Measurements from ENCODE around the gene FCRL6.

FCRL6 gene

GRCh38 chr1:159827549-159827948 is 25.4 kb downstream of the FCRL6 start:
- H3K4me3 ChIP-seq (ENCODE audit: low read length) = no peak overlapping the region
- DNase-seq (ENCODE audit: low read depth) = no peak
- TF ChIP-seq, protein P1, sequence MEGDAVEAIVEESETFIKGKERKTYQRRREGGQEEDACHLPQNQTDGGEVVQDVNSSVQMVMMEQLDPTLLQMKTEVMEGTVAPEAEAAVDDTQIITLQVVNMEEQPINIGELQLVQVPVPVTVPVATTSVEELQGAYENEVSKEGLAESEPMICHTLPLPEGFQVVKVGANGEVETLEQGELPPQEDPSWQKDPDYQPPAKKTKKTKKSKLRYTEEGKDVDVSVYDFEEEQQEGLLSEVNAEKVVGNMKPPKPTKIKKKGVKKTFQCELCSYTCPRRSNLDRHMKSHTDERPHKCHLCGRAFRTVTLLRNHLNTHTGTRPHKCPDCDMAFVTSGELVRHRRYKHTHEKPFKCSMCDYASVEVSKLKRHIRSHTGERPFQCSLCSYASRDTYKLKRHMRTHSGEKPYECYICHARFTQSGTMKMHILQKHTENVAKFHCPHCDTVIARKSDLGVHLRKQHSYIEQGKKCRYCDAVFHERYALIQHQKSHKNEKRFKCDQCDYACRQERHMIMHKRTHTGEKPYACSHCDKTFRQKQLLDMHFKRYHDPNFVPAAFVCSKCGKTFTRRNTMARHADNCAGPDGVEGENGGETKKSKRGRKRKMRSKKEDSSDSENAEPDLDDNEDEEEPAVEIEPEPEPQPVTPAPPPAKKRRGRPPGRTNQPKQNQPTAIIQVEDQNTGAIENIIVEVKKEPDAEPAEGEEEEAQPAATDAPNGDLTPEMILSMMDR (conservative IDR thresholded peaks at IDR 0.05; ENCODE audit: low read depth, low read length) = no peak

GRCh38 chr1:159828176-159828575 is 26.0 kb downstream of the FCRL6 start:
- H3K4me3 ChIP-seq (ENCODE audit: low read length) = no peak overlapping the region
- DNase-seq (ENCODE audit: low read depth) = no peak
- TF ChIP-seq, protein P1 (conservative IDR thresholded peaks at IDR 0.05; ENCODE audit: low read depth, low read length) = no peak

GRCh38 chr1:159828581-159829272 is 26.6 kb downstream of the FCRL6 start:
- TF ChIP-seq, protein P1 (conservative IDR thresholded peaks at IDR 0.05; ENCODE audit: low read depth, low read length) = no peak
- no peak overlapping the region for H3K4me3 ChIP-seq (ENCODE audit: low read length)
- no peak for DNase-seq (ENCODE audit: low read depth)

- no peak overlapping the region for H3K4me3 ChIP-seq (ENCODE audit: low read length)
- TF ChIP-seq, protein P1 (conservative IDR thresholded peaks at IDR 0.05; ENCODE audit: low read depth, low read length) = peak; percentile 55
- no peak for DNase-seq (ENCODE audit: low read depth)
Observed at GRCh38 chr1:159829273-159829634, 27.1 kb downstream of the FCRL6 start.

DNA sequence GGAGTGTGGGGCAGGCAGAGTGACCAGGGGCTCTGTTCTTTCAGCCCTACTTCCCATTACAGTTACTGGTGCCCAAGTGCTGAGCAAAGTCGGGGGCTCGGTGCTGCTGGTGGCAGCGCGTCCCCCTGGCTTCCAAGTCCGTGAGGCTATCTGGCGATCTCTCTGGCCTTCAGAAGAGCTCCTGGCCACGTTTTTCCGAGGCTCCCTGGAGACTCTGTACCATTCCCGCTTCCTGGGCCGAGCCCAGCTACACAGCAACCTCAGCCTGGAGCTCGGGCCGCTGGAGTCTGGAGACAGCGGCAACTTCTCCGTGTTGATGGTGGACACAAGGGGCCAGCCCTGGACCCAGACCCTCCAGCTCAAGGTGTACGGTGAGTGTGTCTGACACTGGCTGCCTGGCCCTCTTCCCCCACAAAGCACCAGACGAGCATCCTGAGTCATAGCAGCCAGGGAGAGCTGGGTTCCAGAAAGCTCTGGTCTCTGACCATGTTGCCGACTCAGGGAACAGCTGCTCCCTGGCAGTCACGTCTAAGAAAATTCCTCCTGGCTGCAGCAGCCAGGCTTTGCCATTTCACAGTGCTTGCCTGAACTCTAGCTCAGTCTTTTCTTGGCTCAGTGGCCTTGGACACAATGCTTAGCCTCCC is 27.8 kb downstream of the FCRL6 start:
- peak; percentile 48 for DNase-seq (ENCODE audit: low read depth)
- TF ChIP-seq, protein P1 (conservative IDR thresholded peaks at IDR 0.05; ENCODE audit: low read depth, low read length) = no peak
- H3K4me3 ChIP-seq (ENCODE audit: low read length) = no peak overlapping the region

GRCh38 chr1:159830722-159831121 is 28.6 kb downstream of the FCRL6 start:
- no peak overlapping the region for H3K4me3 ChIP-seq (ENCODE audit: low read length)
- TF ChIP-seq, protein P1 (conservative IDR thresholded peaks at IDR 0.05; ENCODE audit: low read depth, low read length) = no peak
- DNase-seq (ENCODE audit: low read depth) = no peak

Data from retinal pigment epithelial cell (primary cell).